NCI-H2227 treated with DMSO at 0.1 percent for 48 hours (cell line): ENCODE results near the gene IGFBP5.

Experiments
- DNase-seq: peaks from one replicate; lab custom pipeline; 2025; lab: John Stamatoyannopoulos, UW

The IGFBP5 gene, protein sequence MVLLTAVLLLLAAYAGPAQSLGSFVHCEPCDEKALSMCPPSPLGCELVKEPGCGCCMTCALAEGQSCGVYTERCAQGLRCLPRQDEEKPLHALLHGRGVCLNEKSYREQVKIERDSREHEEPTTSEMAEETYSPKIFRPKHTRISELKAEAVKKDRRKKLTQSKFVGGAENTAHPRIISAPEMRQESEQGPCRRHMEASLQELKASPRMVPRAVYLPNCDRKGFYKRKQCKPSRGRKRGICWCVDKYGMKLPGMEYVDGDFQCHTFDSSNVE

DNA sequence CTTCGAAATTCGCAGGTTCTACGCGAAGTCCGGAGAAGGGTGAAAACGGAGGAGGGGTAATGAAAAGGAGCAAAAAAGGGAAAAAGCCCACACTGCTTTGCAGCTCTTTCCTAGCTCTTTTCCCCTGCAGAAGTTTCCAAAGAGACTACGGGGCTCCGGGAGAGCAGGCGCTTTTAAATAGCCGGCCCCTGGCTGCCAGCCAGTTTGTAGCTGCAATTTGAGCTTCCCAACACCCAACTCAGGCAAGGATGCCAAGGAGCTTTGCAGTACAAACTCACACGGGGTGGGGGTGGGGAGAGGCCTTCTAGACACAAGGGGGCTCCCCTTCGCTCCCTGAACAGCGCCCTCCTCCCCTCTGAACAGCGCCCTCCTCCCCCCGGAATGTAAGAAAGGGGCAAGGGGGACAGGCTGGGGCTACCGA lies at the start of gene IGFBP5:
TSS of gene IGFBP5 (minus strand) at position 149 of the 421 bp plus-strand sequence. CDS start 774 bp downstream, outside the sequence.
- DNase-seq = peak; percentile 86

DNA sequence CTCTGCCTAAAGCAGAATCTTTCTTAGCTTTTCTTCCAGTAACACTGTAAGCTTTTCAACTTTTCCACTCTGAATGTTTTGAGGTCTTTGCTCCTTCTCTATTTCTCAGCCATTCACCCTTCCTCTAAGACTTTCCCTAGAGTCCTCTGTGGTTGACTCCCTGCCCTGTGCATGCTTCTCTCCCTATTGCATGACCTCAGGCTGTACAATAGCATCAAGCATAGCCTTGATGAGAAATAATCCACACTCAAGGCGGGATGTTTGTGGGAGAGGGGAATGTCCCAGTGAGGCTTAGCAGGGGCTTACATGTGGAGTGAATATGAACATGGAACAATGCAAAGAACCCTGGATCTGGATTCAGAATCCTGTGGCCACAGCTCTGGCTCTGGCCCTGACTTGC lies 48.4 kb upstream of the IGFBP5 start:
- DNase-seq = no peak

DNA sequence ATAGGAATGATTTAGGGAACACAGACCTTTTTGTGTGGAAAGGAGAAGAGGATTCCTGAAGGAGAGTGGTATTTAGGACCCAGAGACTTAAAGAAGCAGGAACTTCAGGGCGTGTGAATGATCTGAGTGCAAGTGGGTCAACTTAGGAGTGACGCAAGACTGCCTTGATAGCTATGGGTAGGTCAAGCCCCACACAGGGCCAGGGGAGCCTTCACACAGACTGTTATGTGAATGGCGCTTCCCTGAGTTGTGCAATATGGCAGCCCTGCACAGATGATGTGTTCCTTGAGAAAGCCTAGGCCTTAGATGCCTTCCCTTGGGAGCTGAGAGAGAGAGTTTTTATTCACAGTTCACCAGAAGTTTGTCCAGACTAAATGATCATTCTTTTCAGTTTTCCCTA lies 47.1 kb upstream of the IGFBP5 start:
- no peak for DNase-seq

DNA sequence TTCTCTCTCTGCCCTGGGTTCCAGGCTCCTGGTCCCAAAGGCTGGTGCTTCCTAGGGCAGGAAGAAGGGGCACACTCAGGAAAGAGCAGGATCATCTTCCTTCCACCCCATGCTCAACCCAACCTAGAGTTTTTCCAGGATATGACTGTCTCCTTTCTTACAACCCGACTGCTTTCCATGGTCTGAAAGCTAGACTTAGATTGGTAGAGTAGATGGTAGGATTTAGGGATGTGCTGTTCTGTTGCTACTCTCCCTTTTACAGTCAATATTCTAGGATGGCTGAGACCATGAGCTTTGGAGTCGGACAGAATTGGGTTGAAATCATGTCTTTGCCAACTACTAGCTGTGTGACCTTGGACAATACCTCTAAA lies 45.9 kb upstream of the IGFBP5 start:
- DNase-seq = no peak

DNA sequence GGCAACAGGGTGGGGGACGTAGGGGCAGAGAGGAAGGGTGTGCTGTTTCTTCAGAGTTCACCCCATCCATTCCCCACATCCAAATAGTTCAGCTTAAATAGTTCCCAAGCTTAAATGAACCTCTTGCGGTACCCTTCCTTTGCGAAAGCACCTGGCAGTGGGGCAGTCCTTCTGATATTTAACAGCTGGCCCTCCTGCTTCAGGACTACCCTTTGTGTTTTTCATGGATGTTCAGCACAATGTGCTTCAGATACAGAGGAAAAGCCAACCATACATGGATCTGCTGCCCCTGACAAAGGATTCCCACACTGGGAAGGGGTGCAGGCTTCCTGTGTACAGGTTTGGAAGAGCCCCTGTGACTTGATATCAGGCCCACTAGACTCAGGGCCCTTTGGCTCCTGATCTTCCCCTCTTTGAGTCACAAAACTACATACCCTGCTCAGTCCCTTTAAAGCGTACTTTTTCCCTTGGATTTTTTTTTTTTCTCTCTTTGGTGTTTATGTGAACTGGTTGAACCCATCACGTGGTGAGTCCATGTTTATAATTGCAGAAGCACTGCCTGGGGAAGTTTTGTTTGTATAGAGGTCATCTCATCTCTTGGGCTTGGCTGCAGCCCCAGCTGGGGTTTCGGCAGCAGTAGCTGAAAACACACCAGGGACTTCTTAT lies 45.3 kb upstream of the IGFBP5 start:
- DNase-seq = no peak

DNA sequence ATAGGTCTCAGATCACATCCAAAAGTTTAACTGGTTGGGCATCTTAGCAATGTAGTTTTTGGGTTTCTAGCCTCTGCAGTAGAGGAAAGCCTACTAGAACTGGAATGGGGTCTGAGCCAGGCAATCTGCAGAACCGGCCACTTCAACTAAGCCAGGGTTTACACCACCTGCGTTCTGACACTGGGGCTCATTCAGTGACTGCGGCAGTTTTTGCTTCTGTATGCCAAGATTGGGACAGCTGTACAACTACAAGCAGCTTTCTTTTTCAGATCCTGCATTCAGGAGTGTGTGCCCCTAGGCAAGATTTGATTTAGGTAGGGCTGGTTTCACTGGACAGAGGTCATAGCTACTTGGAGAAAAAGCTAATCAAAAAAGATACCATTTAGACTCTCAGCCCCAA lies 43.7 kb upstream of the IGFBP5 start:
- no peak for DNase-seq

DNA sequence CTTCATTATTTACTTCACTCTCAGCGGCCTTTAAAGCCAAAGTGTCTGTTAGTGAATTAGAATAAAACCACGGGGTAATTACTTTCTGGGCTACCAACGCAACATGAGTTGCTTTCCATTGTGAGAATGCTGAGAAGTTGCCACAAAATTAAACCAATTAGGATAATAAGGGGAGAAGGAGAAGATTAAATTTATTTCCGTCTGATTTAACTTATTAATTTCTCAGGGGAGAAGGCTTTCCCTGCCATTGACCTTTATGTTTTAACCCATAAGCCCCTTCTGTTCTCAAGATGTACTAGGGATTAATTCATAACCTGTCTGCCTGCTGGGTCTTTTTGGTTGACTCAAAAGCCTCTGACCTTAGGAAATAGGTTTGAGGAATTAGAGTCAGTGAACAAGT lies 42.3 kb upstream of the IGFBP5 start:
- DNase-seq = no peak

DNA sequence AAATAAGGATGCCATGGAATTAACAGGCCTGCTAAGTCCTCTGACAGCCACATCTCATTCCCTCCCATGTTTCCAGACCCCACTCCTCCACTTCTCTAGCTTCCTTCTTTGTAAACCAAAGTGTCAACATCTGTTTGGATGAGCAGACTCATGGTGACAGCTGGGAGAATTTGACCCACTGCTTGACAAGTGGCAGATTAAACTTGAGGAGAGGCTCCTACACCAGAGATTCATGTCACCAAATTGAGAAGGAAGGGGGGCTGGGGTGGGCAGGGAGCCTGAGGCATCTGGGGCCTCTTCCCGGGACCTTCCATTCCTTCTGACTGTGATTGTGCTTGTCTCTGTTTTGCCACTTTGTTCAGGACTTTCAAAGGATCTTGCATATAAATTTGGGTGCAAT lies 41.0 kb upstream of the IGFBP5 start:
- no peak for DNase-seq

DNA sequence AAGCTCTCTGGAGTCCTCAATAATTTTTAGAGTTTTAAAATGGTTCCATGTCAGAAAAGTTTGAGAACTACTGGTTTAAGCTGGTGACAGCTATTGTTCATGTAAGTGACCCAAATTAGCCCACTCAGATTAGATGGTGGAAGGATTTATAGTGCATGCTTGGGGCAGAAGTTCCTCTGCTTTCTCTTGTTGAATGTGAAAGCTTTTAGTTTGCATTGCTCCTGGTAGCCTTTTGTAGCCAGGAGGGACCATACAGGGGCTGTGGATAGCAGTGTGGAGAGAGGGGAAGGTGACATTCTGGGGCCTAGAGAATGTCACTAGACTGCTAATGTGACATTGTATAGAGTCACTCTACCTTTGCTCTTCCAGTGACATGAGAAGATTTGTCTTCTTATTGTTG lies 40.3 kb upstream of the IGFBP5 start:
- no peak for DNase-seq

DNA sequence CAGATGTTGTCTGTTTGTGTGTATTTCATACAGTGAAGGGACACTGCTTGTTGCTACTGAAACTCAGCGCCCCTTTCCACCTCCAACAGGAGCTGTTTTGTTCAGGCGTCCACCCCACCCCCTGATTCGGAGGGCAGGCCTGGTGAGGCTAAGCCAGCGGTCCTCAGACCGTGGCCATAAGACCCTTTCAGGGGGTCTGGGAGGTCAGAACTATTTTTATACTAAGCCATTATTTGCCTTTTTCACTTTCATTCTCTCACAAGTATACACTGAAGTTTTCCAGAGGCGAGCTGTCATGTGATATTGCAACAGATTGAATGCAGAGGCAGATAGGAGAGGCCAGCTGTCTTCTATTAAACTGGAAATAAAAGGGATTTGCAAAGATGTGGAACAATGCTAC lies 39.7 kb upstream of the IGFBP5 start:
- no peak for DNase-seq

DNA sequence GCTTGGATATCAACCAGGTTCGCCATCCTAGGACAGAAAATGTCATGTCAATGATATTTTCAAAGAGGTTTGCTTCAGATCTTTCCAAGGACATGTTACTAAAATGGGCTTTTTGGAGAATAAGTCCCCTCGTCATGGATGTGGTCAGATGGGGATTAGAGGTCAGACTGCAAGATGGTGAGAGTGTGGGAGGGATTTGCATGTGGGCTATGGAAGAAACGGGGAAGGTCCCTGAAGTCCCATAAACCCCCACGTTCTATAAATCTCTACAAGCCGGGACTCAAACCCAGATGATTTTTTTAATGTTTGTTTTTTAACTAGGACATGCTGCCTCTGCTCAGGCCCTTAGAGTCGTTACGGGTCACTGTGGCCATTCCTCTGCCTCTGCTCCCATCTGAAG lies 37.7 kb upstream of the IGFBP5 start:
- no peak for DNase-seq

DNA sequence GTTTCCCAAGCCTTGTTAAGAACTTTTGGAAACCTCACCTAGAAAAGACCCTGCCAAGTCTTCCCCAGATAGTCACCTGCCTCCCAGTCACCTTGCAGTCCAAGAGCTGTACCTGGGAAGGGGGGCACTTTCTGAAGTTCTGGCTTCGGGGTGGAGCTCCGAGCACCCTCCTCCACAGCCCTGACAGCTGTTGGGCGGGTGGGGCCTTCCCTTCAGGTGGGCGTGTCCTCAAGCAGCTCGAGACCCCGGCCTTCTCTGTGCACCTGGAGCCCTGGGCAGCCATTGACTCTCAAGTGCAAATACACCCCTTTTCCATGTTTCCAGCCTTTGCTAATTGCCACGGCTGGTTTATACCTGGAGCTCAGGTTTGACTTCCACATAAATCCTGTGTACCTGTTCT lies 37.0 kb upstream of the IGFBP5 start:
- no peak for DNase-seq

DNA sequence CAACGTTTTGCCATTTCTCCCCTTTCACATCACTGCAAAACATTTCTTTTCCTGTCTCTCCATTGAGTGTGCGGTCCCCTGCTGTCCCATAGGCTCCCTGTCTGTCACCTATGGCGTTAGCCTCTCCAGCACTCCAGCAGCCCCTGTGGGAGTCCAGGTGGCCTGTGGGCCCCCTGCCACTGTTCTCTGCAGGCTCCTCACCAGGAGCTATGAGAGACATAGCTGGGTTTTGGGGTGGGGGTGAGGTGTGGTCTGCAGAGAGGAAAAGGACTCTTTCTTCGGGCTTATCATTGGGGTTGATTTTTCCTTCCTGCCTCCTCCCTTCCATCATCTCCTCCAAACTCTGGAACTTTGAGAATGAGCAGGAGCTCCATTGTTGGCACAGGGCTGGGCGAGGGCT lies 36.1 kb upstream of the IGFBP5 start:
- DNase-seq = no peak

DNA sequence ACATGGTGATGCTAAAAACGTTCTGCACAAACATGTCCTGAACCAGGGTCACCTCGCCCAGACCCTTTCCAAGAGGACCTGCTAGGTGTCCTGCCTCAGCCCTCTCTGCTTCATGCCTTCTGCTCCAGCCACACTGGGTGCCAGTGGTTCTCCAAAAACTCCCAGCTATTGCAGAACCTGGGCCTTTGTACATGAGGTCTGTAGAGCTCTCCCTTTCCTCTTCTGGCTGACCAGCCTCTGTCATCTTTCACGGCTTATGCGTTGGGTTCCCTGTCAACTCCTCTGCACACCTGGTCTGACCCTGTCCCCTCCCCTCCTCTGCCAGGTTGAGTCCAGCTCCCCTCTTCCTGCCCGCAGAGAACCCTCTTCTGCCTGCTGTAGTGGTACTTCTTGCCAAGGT lies 35.5 kb upstream of the IGFBP5 start:
- DNase-seq = no peak

DNA sequence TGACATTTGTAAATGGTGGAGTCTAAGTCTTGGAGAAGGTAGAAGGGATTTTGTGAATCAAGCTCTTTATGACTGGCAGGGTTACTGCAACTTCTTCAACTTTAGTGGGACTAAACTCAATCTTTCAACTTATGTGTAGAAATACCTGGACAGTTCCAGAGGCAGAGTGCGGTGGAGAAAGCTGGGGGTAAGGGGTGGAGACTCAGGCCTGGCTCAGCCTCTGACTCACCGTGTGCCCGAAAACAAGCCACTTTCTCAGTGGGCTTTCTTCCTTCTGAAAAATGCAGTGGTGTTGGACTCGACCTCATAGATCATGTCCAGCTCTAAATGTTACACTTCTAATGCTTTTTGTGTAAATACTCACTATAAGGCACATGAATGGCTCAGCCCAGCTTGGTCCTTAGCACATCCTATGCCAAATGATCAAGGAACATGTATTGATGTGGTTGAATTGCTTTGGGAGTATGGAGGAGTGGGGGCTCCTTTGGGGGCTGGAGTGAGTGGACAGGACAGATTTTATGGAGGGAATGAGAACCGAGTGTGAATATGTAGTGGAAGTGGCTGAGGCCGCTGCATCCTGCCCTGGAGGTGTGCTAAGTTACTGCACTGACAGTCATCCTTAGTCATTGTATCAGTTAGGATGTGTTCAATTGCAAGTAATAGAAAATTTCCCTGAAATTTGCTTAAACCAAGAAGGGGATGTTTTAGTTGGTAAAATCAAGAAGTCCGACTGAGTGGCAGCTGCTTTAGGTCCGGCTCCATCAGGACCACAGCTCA lies 32.2 kb upstream of the IGFBP5 start:
- DNase-seq = no peak

DNA sequence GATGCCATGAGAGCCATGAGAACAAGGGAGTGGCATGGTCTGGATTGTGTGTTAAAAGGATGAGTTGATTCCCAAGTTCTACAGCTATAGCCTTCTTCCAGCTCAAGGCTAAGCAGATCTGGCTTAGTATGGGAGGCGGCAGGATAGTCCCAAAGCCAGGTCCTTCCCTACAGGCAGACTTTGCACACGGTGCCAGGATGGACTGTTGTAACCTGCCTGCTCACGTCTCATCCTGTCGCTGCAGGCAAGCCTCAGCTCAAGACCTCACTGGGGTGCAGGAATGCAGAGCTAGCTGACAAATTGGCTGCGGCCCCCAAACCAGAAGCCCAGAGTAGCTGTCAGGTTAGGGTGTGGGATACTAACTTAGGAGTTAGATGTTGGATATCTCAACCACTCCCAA lies 28.8 kb upstream of the IGFBP5 start:
- no peak for DNase-seq

DNA sequence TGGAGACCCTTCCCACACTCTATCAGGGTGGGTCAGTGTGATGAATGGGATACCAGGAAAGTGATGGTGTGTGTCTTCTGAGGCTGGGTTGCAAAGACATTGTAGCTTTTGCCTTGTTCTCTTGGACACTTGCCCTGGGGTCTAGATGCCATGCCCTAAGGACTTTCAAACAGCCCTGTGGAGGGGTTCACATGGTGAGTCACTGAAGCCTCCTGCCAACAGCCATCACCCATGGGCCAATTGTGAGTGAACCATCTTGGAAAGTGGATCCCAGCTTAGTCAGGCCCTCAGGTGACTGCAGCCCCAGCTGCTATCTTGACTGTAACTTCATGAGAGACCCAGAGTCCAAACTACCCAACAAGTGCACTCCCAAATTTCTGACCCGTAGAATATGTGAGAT lies 25.8 kb upstream of the IGFBP5 start:
- DNase-seq = no peak

DNA sequence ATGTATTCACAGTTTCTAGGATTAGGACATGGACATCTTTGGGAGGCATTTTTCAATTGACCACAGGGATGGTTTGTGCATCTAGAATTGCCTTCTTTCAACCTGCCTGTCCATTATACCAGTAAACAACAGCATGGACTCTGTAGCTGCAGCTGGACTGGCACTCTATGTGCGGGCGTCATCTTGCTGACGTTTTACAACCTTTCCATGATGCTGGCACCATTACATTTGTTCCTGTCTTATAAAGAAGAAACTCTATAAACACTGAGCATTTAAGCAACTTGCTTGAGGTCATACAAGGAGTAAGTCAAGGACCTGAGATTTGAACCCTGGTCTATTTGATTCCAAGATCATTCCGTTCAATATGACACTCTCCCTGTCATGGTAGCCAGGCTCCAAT lies 25.4 kb upstream of the IGFBP5 start:
- no peak for DNase-seq

DNA sequence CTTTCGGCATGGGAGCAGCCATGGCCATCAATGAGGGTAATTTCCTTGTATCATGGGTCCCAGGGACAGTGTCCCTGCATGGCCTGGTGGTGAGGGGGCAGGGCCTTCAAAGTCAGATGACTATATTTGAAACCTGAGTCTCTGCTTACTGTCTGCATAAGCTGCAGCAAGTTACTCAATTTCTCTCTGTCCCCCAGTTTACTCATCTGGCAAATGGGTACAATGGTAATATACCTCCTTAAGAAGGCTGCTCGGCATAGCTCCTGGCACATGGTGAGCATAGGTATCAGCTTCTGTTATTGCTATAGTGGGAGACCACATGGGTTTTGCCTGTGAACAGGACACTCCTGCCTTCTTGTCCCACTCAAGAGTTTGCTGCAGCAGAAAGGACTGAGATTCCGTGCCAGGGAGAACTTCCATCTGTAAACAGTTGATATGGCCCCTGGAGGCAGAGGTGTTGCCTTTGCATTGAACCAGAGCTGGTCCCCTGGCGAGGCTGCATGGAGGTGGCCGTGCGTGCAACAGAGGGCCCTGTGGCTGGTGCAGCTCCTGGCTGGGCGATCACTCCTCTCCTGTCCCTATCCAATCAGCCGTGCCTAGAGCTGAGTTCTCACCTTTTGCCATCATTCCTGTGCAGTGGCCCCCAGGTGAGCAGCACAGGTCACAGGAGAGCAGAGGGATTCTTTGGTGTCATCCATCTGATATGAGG lies 22.7 kb upstream of the IGFBP5 start:
- DNase-seq = no peak

DNA sequence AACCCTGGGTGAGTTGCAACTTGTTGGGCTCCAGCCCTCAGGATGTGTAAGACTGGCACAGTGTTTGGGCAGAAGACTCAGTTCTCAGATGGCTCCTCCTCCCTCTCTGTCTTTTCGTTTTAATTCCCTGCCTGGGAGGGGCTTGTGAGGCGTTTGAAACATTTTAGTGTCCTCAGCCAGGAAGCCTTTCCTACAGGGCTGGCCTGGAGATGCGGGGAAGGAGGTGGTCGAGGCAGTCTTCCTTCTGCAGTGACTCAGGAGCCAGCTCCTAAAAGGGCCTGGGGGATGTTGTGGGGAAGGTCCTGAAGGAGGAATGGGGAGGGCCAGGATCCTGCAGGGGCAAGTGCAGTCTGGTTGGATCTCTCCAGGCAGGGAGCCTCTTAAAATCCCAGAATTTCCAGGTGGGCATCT lies 22.1 kb upstream of the IGFBP5 start:
- no peak for DNase-seq

DNA sequence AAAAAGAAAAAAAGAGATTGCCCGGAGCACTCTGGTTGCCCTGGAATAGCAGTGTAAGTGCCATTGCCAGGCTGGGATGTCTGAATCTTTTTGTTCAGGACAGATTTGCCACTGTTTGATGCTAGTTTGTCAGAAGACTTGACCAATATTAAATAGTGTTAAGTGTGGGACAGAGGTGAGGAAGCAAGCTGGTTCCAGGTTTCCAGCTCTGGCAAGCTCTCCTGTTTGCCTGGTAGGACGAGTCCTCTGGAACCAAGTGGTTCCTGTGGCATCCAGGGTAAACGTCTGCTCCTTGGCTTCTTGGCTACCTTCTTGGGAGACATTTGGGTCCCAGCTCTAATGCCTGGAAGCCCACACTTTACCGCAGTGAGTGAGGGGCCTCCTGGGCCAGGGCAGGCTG lies 20.8 kb upstream of the IGFBP5 start:
- no peak for DNase-seq

DNA sequence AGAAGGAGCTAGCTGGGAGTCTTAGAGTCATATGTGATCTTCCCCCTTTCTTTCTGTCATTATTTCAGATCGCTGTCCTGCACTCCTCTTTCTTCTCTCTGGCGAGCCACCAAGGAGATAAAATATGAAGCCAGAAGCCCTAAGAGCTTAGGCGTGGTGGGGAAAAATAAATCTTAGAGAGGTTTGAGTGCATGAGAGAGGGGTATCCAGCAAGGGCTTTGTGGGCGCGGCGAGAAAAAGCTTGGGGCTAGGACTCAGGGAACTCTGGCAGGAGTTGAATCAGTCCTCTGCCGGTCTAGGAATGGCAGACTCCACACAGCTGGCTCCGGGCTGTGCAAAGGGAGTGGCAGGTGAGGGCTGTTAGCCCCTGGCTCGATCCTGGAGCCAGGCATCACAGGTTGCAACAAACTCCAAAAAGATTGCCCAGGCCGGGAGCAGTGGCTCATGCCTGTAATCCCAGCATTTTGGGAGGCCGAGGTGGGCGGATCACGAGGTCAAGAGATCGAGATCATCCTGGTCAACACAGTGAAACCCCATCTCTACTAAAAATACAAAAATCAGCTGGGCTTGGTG lies 20.1 kb upstream of the IGFBP5 start:
- no peak for DNase-seq
